Endodermal cell (in vitro differentiated cells): ENCODE data around the gene GADD45G. TPM values are rescaled to one million over a fixed set of nuclear protein-coding genes. Genes with fewer than 3 reads are reported as not detected.

Experiments
- DNase-seq: peaks from one replicate; pipeline ENCODE4 v3.0.0-alpha.2; 2017
- H3K27ac ChIP-seq: 2 replicates; pipeline ENCODE4 v1.5.1; 2013; ENCODE audit warnings: mild to moderate bottlenecking, low read depth, low read length, moderate library complexity
- H3K27me3 ChIP-seq: 2 replicates; pipeline ENCODE4 v1.6.1; 2013; ENCODE audit warnings: mild to moderate bottlenecking, low read length, moderate library complexity; ENCODE audit not compliant: insufficient read depth, control insufficient read depth, poor library complexity, severe bottlenecking
- H3K36me3 ChIP-seq: 2 replicates; pipeline ENCODE4 v1.7.0; 2013; ENCODE audit warnings: mild to moderate bottlenecking, low read length, moderate library complexity; ENCODE audit not compliant: control insufficient read depth, insufficient read depth
- H3K4me1 ChIP-seq: one replicate; pipeline ENCODE4 v1.7.0; 2013; ENCODE audit warnings: low read length; ENCODE audit not compliant: control insufficient read depth, insufficient read depth
- H3K4me3 ChIP-seq: 2 replicates; pipeline ENCODE4 v1.5.1; 2013; ENCODE audit warnings: mild to moderate bottlenecking, low read length, moderate library complexity
- H3K9ac ChIP-seq: 2 replicates; pipeline ENCODE4 v1.6.1; 2013; ENCODE audit warnings: mild to moderate bottlenecking, low read length, moderate library complexity; ENCODE audit not compliant: poor library complexity, severe bottlenecking; ENCODE audit errors: extremely low read depth
- H3K9me3 ChIP-seq: 2 replicates; pipeline ENCODE4 v1.6.1; 2013; ENCODE audit warnings: mild to moderate bottlenecking, low read length, moderate library complexity; ENCODE audit not compliant: control insufficient read depth
- H3K27ac Mint-ChIP-seq: 2 replicates; pipeline ENCODE4 v1.8.0; 2020; ENCODE audit warnings: mixed read lengths
- H3K27me3 Mint-ChIP-seq: 2 replicates; pipeline ENCODE4 v1.8.0; 2021; ENCODE audit warnings: mild to moderate bottlenecking, mixed read lengths; ENCODE audit not compliant: insufficient read depth
- H3K36me3 Mint-ChIP-seq: 2 replicates; pipeline ENCODE4 v1.8.0; 2020; ENCODE audit warnings: low read depth, mixed read lengths
- H3K4me1 Mint-ChIP-seq: 2 replicates; pipeline ENCODE4 v1.8.0; 2020; ENCODE audit warnings: mixed read lengths
- H3K4me3 Mint-ChIP-seq: 2 replicates; pipeline ENCODE4 v1.8.0; 2020; ENCODE audit warnings: mild to moderate bottlenecking, moderate library complexity, mixed read lengths
- H3K9me3 Mint-ChIP-seq: 2 replicates; pipeline ENCODE4 v1.8.0; 2020; ENCODE audit warnings: mild to moderate bottlenecking, mixed read lengths
- CTCF ChIP-seq: fragments of 200-600 bp; sonication (generic); conservative IDR thresholded peaks from 2 replicates; pipeline ENCODE4 v1.5.0; 2021; ENCODE audit warnings: antibody characterized with exemption, mild to moderate bottlenecking
- WGBS, 2 experiments: methylation state at CpG; one replicate each; pipeline versions ENCODE4 v1.1.5 to v1.1.7; 2013; ENCODE audit warnings: missing lambda C conversion rate in 2 of 2, mixed read lengths in 1 of 2; ENCODE audit not compliant: insufficient coverage in 1 of 2, insufficient read length in 1 of 2; 5-methylcytosine and 5-hydroxymethylcytosine counted together
- total RNA-seq, 2 donors: library from RNA; stranded (reverse); fragmentation: NEBNext Ultra II Directional in 1 of 2; extraction: Animal tissue kit (Norgen Biotek cat#: 25700) in 1 of 2; gene quantifications; 2 replicates in 1 of 2; 3 replicates in 1 of 2; pipeline ENCODE4 v1.2.1, GENCODE V29; 2021

The GADD45G gene
- total RNA-seq, 2 donors from 2014 or later: 5.1 to 9.6 TPM

- H3K27me3 ChIP-seq: no peaks in the 10 kb centered on the region
- no peak overlapping the region for H3K9ac ChIP-seq
- H3K9me3 ChIP-seq: no peaks in the 10 kb centered on the region
- peaks cover 13% of the 10 kb centered on the region for H3K4me1 ChIP-seq
- no peaks in the 10 kb centered on the region for H3K36me3 Mint-ChIP-seq
- peaks cover 6% of the 10 kb centered on the region for H3K27me3 Mint-ChIP-seq
- H3K9me3 Mint-ChIP-seq: no peaks in the 10 kb centered on the region
- H3K36me3 ChIP-seq: no peaks in the 10 kb centered on the region
- no peak overlapping the region for H3K27ac Mint-ChIP-seq
- TF ChIP-seq CTCF: no peak
- WGBS, 2 experiments: 94 to 100% methylated on average over 4 to 5 of the region's 5 CpGs
- H3K27ac ChIP-seq: no peak overlapping the region
- peaks cover 30% of the 10 kb centered on the region for H3K4me1 Mint-ChIP-seq
- no peak overlapping the region for H3K4me3 Mint-ChIP-seq
- no peak for DNase-seq
- no peak overlapping the region for H3K4me3 ChIP-seq
Measured at GRCh38 chr9:89635816-89636215, 31.0 kb downstream of the GADD45G start.

GRCh38 chr9:89637787-89638186 lies 33.0 kb downstream of the GADD45G start:
- Mint-ChIP-seq H3K4me3 (no peak overlapping the region), H3K27me3 (peaks cover 6% of the 10 kb centered on the region), H3K9me3 (no peaks in the 10 kb centered on the region), H3K4me1 (peaks cover 33% of the 10 kb centered on the region), H3K27ac (no peak overlapping the region), H3K36me3 (no peaks in the 10 kb centered on the region)
- H3K36me3 ChIP-seq: no peaks in the 10 kb centered on the region
- no peak overlapping the region for H3K9ac ChIP-seq
- peaks cover 22% of the 10 kb centered on the region for H3K4me1 ChIP-seq
- H3K27ac ChIP-seq: no peak overlapping the region
- WGBS, 2 experiments: 92% methylated on average over 6 of the region's 6 CpGs
- H3K9me3 ChIP-seq: no peaks in the 10 kb centered on the region
- DNase-seq: no peak
- H3K4me3 ChIP-seq: no peak overlapping the region
- H3K27me3 ChIP-seq: no peaks in the 10 kb centered on the region
- TF ChIP-seq CTCF: no peak

- H3K9me3 Mint-ChIP-seq: no peaks in the 10 kb centered on the region
- H3K27ac Mint-ChIP-seq: no peak overlapping the region
- H3K36me3 Mint-ChIP-seq: no peaks in the 10 kb centered on the region
- Histone ChIP-seq H3K4me1 (peaks cover 22% of the 10 kb centered on the region), H3K27ac (no peak overlapping the region), H3K9ac (no peak overlapping the region), H3K9me3 (no peaks in the 10 kb centered on the region), H3K4me3 (no peak overlapping the region), H3K36me3 (no peaks in the 10 kb centered on the region), H3K27me3 (no peaks in the 10 kb centered on the region)
- peaks cover 6% of the 10 kb centered on the region for H3K27me3 Mint-ChIP-seq
- H3K4me1 Mint-ChIP-seq: peaks cover 29% of the 10 kb centered on the region
- no peak for DNase-seq
- 89 to 95% methylated on average over 4 to 5 of the region's 5 CpGs for WGBS, 2 experiments
- no peak for TF ChIP-seq CTCF
- no peak overlapping the region for H3K4me3 Mint-ChIP-seq
Measured at GRCh38 chr9:89638359-89638758, 33.5 kb downstream of the GADD45G start.
